GM18505 (cell line): ENCODE data around the gene POLR3GL.

Experiments used
- ATAC-seq: cut with Tn5 transposase; IDR thresholded peaks from one replicate; pipeline ENCODE4 v1.9.1; 2021; ENCODE audit not compliant: unreplicated experiment
- POLR2A ChIP-seq: IDR thresholded peaks from 4 replicates; pipeline ENCODE4 v1.6.1; 2011; ENCODE audit warnings: borderline replicate concordance; ENCODE audit not compliant: insufficient read depth, insufficient read length; ENCODE audit errors: extremely low read depth

The POLR3GL gene

GRCh38 chr1:145994391-145995120 lies 30.1 kb downstream of the POLR3GL start:
- ATAC-seq: no peak
- TF ChIP-seq POLR2A: peak; percentile 42

- ATAC-seq: no peak
- peak; percentile 22 for TF ChIP-seq POLR2A
Measured at GRCh38 chr1:145995148-145995881, 30.8 kb downstream of the POLR3GL start.

- ATAC-seq: no peak
- TF ChIP-seq POLR2A: no peak
Measured at GRCh38 chr1:145995964-145996432, 31.5 kb downstream of the POLR3GL start.

- peak; percentile 98 for TF ChIP-seq POLR2A
- ATAC-seq: peak; percentile 86
Measured at GRCh38 chr1:145996433-145997015, 32.0 kb downstream of the POLR3GL start, which contains the start of gene TXNIP. TXNIP (minus strand) TSS chr1:145996579; CDS start chr1:145996266, 313 bp downstream.

GRCh38 chr1:145997016-145997717 lies 32.7 kb downstream of the POLR3GL start:
- peak; percentile 19 for ATAC-seq
- TF ChIP-seq POLR2A: peak; percentile 62

- no peak for TF ChIP-seq POLR2A
Measured at GRCh38 chr1:145997718-145998023, 33.2 kb downstream of the POLR3GL start.

GRCh38 chr1:145999321-146000024 lies 35.0 kb downstream of the POLR3GL start:
- no peak for TF ChIP-seq POLR2A
- ATAC-seq: no peak

More at GRCh38 chr1:145997718-145998023, 33.2 kb downstream of the POLR3GL start:
- no peak for ATAC-seq

GRCh38 chr1:146001709-146002108 lies 37.2 kb downstream of the POLR3GL start:
- TF ChIP-seq POLR2A: no peak

GRCh38 chr1:146007489-146008133 lies 43.1 kb downstream of the POLR3GL start:
- TF ChIP-seq POLR2A: no peak
- no peak for ATAC-seq

More at GRCh38 chr1:146001709-146002108, 37.2 kb downstream of the POLR3GL start:
- ATAC-seq: no peak

GRCh38 chr1:146010126-146010738 lies 45.7 kb downstream of the POLR3GL start:
- ATAC-seq: no peak
- TF ChIP-seq POLR2A: no peak

- no peak for TF ChIP-seq POLR2A
- ATAC-seq: no peak
Measured at GRCh38 chr1:146012703-146013558, 48.4 kb downstream of the POLR3GL start.
